A549 (cell line): Measurements from ENCODE around the gene FHAD1. TPM values are rescaled to one million over a fixed set of nuclear protein-coding genes. Genes with fewer than 3 reads are reported as not detected.
A peak's percentile ranks its signal among the peaks of the same experiment; 100 is the strongest.

Experiments used
- ATAC-seq, 2 experiments: fragments of 200-7000 bp in 1 of 2; fragments of >200 bp in 1 of 2; cut with Nextera tagmentation in 1 of 2; cut with Tn5 transposase in 1 of 2; 3 replicates each; pipeline versions ENCODE4 v1.8.0 to v1.9.1; 2018 to 2020; ENCODE audit warnings: mild to moderate bottlenecking in 1 of 2, moderate library complexity in 1 of 2
- CTCF ChIA-PET: fragments of 300-600 bp; sonication (Branson Sonifier 250); formaldehyde crosslinking; extraction: SDS; loops from one replicate; lab custom pipeline; 2021; ENCODE audit warnings: antibody characterized with exemption, inconsistent platforms; lab: Yijun Ruan, JAX
- POLR2A ChIA-PET: fragments of 350-600 bp; formaldehyde crosslinking; extraction: SDS; loops from one replicate; lab custom pipeline; 2021; ENCODE audit warnings: antibody characterized with exemption, inconsistent platforms; lab: Yijun Ruan, JAX
- DNase-seq, 2 experiments: peaks; one replicate each; pipeline versions ENCODE4 v3.0.0 to v3.0.0-alpha.2; 2011 to 2016; ENCODE audit warnings: low read depth in 1 of 2, low spot score in 1 of 2
- FAIRE-seq: peaks from 2 replicates; lab custom pipeline; 2011; peaks lifted over from hg19 to GRCh38; lab: Jason Lieb, UNC
- H3K27ac ChIP-seq, 2 experiments: fragments of >200 bp; sonication (Bioruptor Twin); formaldehyde crosslinking; 3 replicates each; pipeline ENCODE4 v1.5.1; 2016 to 2017
- H3K4me1 ChIP-seq: fragments of >200 bp; sonication (Bioruptor Twin); formaldehyde crosslinking; 3 replicates; pipeline ENCODE4 v1.6.1; 2016
- H3K4me2 ChIP-seq: fragments of >200 bp; sonication (Bioruptor Twin); formaldehyde crosslinking; 3 replicates; pipeline ENCODE4 v1.6.1; 2016
- H3K4me3 ChIP-seq: fragments of >200 bp; sonication (Bioruptor Twin); formaldehyde crosslinking; 3 replicates; pipeline ENCODE4 v1.5.1; 2016
- H3K9me3 ChIP-seq: fragments of >200 bp; sonication (Bioruptor Twin); formaldehyde crosslinking; 3 replicates; pipeline ENCODE4 v1.6.1; 2016
- BCL3 ChIP-seq: fragments of >200 bp; sonication (Bioruptor Twin); formaldehyde crosslinking; IDR thresholded peaks from 3 replicates; pipeline ENCODE4 v1.6.1; 2016
- CBX2 ChIP-seq: fragments of 200-600 bp; sonication (generic); IDR thresholded peaks from 2 replicates; pipeline ENCODE4 v1.6.1; 2016; ENCODE audit warnings: low read depth, mild to moderate bottlenecking, borderline replicate concordance
- CBX8 ChIP-seq: fragments of 200-600 bp; sonication (generic); IDR thresholded peaks from 2 replicates; pipeline ENCODE4 v1.6.1; 2016
- EHF ChIP-seq: fragments of 250-450 bp; sonication (Bioruptor Pico); IDR thresholded peaks from 2 replicates; pipeline ENCODE4 v1.5.0; 2020; ENCODE audit warnings: mild to moderate bottlenecking
- ELK1 ChIP-seq: fragments of 150-350 bp; IDR thresholded peaks from 2 replicates; pipeline ENCODE4 v1.6.1; 2014; ENCODE audit warnings: low read depth, mild to moderate bottlenecking, low read length
- EP300 ChIP-seq, 2 experiments: fragments of >200 bp; sonication (Bioruptor Twin); formaldehyde crosslinking; IDR thresholded peaks; 2 replicates in 1 of 2; 3 replicates in 1 of 2; pipeline ENCODE4 v1.6.1; 2016 to 2017
- ESRRA ChIP-seq: fragments of 150-350 bp; IDR thresholded peaks from 2 replicates; pipeline ENCODE4 v1.6.1; 2014; ENCODE audit warnings: mild to moderate bottlenecking, low read length, borderline replicate concordance
- FOSL2 ChIP-seq, 2 experiments: fragments of 450-650 bp in 1 of 2; fragments of >200 bp in 1 of 2; sonication (Bioruptor Twin) in 1 of 2; formaldehyde crosslinking; IDR thresholded peaks; 2 replicates each; pipeline versions ENCODE4 v1.5.0 to v1.6.1; 2016 to 2020; ENCODE audit warnings: mild to moderate bottlenecking in 1 of 2, moderate library complexity in 1 of 2
- HDAC2 ChIP-seq: fragments of 200-600 bp; sonication (generic); IDR thresholded peaks from 2 replicates; pipeline ENCODE4 v1.6.1; 2016
- HEYL ChIP-seq: fragments of 250-450 bp; sonication (Bioruptor Pico); IDR thresholded peaks from 2 replicates; pipeline ENCODE4 v1.8.0; 2021; ENCODE audit warnings: mild to moderate bottlenecking, moderate library complexity
- JUN ChIP-seq, 2 experiments: fragments of >200 bp; sonication (Bioruptor Twin); formaldehyde crosslinking; IDR thresholded peaks; 2 replicates in 1 of 2; 3 replicates in 1 of 2; pipeline ENCODE4 v1.6.1; 2016 to 2017
- JUNB ChIP-seq: fragments of >200 bp; sonication (Bioruptor Twin); formaldehyde crosslinking; IDR thresholded peaks from 2 replicates; pipeline ENCODE4 v1.6.1; 2016
- NR3C1 ChIP-seq: fragments of >200 bp; sonication (Bioruptor Twin); formaldehyde crosslinking; IDR thresholded peaks from 3 replicates; pipeline ENCODE4 v1.6.1; 2017
- RAD21 ChIP-seq, 2 experiments: fragments of >200 bp in 1 of 2; sonication (Bioruptor Twin) in 1 of 2; formaldehyde crosslinking in 1 of 2; IDR thresholded peaks in 1 of 2; conservative IDR thresholded peaks in 1 of 2; 2 replicates in 1 of 2; 3 replicates in 1 of 2; pipeline ENCODE4 v1.6.1; 2012 to 2018; ENCODE audit warnings: inconsistent platforms in 1 of 2
- RNF2 ChIP-seq: fragments of 200-600 bp; sonication (generic); IDR thresholded peaks from 2 replicates; pipeline ENCODE4 v1.6.1; 2016; ENCODE audit warnings: low read depth, mild to moderate bottlenecking, antibody characterized with exemption, moderate library complexity, borderline replicate concordance
- ZC3H11A ChIP-seq: fragments of 450-650 bp; IDR thresholded peaks from 2 replicates; pipeline ENCODE4 v1.6.1; 2014; ENCODE audit warnings: antibody characterized with exemption, mild to moderate bottlenecking
- ZFP36 ChIP-seq: fragments of 450-650 bp; IDR thresholded peaks from 2 replicates; pipeline ENCODE4 v1.6.1; 2014; ENCODE audit warnings: borderline replicate concordance; ENCODE audit not compliant: partially characterized antibody
- ZNF302 ChIP-seq: fragments of 250-450 bp; sonication (Bioruptor Pico); IDR thresholded peaks from 2 replicates; pipeline ENCODE4 v1.9.0; 2021; ENCODE audit warnings: inconsistent platforms, mild to moderate bottlenecking, moderate library complexity
- WGBS: methylation state at CpG from one replicate; pipeline ENCODE4 v1.1.6; 2017; ENCODE audit errors: missing lambda C conversion rate; 5-methylcytosine and 5-hydroxymethylcytosine counted together
- polyA plus RNA-seq, 4 experiments: library from polyadenylated mRNA; depleted of rRNA in 3 of 4; stranded (reverse); fragments of >200 nt; fragmentation: RNase III in 1 of 4; extraction: RNeasy Plus Mini Kit Qiagen cat#74134 plus additional on column Dnase treatment in 1 of 4; gene quantifications; 2 replicates in 3 of 4; 3 replicates in 1 of 4; pipeline ENCODE4 v1.2.3, GENCODE V29; 2011 to 2017
- TF ChIP-seq, protein P1 (sequence below): fragments of 200-600 bp; sonication (generic); IDR thresholded peaks from 2 replicates; pipeline ENCODE4 v1.6.1; 2016; ENCODE audit warnings: antibody characterized with exemption, mild to moderate bottlenecking, moderate library complexity
- TF ChIP-seq, protein P2 (sequence below): IDR thresholded peaks from 2 replicates; pipeline ENCODE4 v1.6.1; 2012; ENCODE audit warnings: low read depth, borderline replicate concordance
- TF ChIP-seq, protein P3 (sequence below): IDR thresholded peaks from 2 replicates; pipeline ENCODE4 v1.6.1; 2012

Gene FHAD1
- polyA plus RNA-seq, 2 of the 4 experiments (the other 2 are of a cell fraction): 0.31 to 0.32 TPM

DNA sequence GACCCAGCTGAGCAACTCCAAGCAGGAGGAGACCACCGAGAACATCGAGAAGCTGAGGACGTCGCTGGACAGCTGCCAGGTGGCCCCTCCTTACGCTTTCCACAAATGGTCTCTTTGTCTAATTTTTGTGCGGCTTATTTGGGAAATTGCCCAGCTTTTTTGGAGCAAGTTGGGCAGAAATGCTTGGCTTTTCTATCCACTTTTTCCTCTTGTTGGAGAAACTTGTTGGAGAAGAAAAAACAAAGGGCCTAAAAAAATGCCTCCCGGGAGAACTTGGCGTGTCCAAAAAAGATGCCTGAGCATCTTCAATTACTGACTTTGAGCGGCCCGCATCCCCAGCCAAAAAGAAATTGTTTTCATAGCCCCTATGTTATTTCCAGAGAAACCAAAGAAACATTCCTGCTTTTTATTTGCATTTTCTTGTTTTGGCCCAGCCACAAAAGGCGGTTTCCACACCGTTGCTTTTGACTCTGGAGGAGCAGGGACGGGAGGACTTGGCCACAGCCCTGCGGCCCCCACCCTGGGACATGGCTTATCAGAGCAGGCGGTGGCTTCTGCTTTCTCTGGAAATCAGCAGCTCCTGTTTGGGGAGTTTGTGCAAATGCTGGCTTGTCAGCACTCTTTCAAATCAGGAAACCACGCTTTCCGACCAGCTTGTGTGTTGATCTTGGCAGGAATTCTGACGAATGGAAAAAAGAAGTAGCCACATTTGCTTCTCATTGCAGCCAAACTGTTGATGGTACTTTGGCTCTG is 81.5 kb downstream of the FHAD1 start:
- TF ChIP-seq HEYL (CRISPR knock-in tag) (no peak), EP300 (IDR thresholded peaks at IDR 0.05) (no peak), ZC3H11A (no peak), ZNF302 (CRISPR knock-in tag) (no peak)
- ChIA-PET POLR2A (no interaction called here), CTCF (interaction anchor here (1.0 kb wide), 1 partner anchor 102 kb away, joined by 3 read pairs; no protein-coding TSS in a partner anchor)
- Histone ChIP-seq H3K4me2 (no peak overlapping the region), H3K4me1 (peaks cover 15% of the 10 kb centered on the region), H3K27ac (peak overlapping the region in 1 of 2 experiments; percentile 58; a peak in 2 of 6 replicates), H3K9me3 (no peaks in the 10 kb centered on the region), H3K4me3 (no peak overlapping the region)
- no peak for FAIRE-seq
- ATAC-seq: no peak
- DNase-seq: no peak
- 91% methylated on average over 18 of the region's 18 CpGs for WGBS

GRCh38 chr1:15329104-15329820 is 82.2 kb downstream of the FHAD1 start:
- DNase-seq: no peak
- Histone ChIP-seq H3K9me3 (no peaks in the 10 kb centered on the region), H3K4me1 (peaks cover 8% of the 10 kb centered on the region), H3K4me3 (no peak overlapping the region), H3K4me2 (no peak overlapping the region), H3K27ac (peak overlapping the region in 1 of 2 experiments; percentile 43; a peak in 1 of 6 replicates)
- no peak for TF ChIP-seq ZFP36
- TF ChIP-seq RNF2: no peak
- no peak for TF ChIP-seq NR3C1
- TF ChIP-seq HDAC2: no peak
- TF ChIP-seq, protein P1, sequence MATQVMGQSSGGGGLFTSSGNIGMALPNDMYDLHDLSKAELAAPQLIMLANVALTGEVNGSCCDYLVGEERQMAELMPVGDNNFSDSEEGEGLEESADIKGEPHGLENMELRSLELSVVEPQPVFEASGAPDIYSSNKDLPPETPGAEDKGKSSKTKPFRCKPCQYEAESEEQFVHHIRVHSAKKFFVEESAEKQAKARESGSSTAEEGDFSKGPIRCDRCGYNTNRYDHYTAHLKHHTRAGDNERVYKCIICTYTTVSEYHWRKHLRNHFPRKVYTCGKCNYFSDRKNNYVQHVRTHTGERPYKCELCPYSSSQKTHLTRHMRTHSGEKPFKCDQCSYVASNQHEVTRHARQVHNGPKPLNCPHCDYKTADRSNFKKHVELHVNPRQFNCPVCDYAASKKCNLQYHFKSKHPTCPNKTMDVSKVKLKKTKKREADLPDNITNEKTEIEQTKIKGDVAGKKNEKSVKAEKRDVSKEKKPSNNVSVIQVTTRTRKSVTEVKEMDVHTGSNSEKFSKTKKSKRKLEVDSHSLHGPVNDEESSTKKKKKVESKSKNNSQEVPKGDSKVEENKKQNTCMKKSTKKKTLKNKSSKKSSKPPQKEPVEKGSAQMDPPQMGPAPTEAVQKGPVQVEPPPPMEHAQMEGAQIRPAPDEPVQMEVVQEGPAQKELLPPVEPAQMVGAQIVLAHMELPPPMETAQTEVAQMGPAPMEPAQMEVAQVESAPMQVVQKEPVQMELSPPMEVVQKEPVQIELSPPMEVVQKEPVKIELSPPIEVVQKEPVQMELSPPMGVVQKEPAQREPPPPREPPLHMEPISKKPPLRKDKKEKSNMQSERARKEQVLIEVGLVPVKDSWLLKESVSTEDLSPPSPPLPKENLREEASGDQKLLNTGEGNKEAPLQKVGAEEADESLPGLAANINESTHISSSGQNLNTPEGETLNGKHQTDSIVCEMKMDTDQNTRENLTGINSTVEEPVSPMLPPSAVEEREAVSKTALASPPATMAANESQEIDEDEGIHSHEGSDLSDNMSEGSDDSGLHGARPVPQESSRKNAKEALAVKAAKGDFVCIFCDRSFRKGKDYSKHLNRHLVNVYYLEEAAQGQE: no peak
- no peak for TF ChIP-seq RAD21 (conservative IDR thresholded peaks at IDR 0.05 in 1 of 2, IDR thresholded peaks at IDR 0.05 in 1 of 2)
- no peak for TF ChIP-seq ESRRA
- TF ChIP-seq ELK1: no peak
- TF ChIP-seq CBX2: no peak
- no peak for TF ChIP-seq JUN (IDR thresholded peaks at IDR 0.05)
- TF ChIP-seq FOSL2 (IDR thresholded peaks at IDR 0.05): no peak
- TF ChIP-seq FOSL2 (CRISPR knock-in tag; IDR thresholded peaks at IDR 0.05): no peak
- TF ChIP-seq BCL3: no peak
- TF ChIP-seq, protein P2, sequence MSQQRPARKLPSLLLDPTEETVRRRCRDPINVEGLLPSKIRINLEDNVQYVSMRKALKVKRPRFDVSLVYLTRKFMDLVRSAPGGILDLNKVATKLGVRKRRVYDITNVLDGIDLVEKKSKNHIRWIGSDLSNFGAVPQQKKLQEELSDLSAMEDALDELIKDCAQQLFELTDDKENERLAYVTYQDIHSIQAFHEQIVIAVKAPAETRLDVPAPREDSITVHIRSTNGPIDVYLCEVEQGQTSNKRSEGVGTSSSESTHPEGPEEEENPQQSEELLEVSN: no peak
- TF ChIP-seq, protein P3, sequence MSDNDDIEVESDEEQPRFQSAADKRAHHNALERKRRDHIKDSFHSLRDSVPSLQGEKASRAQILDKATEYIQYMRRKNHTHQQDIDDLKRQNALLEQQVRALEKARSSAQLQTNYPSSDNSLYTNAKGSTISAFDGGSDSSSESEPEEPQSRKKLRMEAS: no peak
- TF ChIP-seq CBX8: no peak
- no peak for TF ChIP-seq EHF (CRISPR knock-in tag)
- TF ChIP-seq JUNB: no peak
- ATAC-seq: no peak
- ChIA-PET POLR2A (no interaction called here), CTCF (interaction anchor here (1.0 kb wide), 1 partner anchor 102 kb away, joined by 3 read pairs; no protein-coding TSS in a partner anchor)
- WGBS: 82% methylated on average over 18 of the region's 21 CpGs
- no peak for FAIRE-seq
